ENCODE results near the gene OR2S2. TPM values are rescaled to one million over a fixed set of nuclear protein-coding genes. Genes with fewer than 3 reads are reported as not detected.

The OR2S2 gene
- total RNA-seq, 1 donor from 2014 or later, result not detected

DNA sequence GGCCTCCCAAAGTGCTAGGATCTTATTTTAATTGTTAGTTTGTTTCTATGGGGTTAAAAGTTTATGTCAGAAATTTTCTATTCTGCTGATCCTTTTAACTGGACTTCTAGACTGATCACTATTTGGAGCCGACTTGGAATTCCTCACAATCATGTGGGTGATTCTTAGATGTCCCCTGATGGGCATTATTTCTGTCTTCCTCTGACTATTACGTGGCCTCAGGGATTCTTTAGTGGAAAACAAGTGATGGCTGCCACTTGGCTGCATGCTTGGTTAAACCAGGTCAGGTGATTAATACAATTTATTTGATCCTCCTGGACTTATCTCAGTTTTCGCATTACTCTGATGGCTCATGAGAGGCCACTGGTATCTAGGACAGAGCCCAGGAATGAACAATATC, 32.2 kb upstream of the OR2S2 start:
- Histone ChIP-seq H3K27ac (no peak overlapping the region), H3K4me1 (no peaks in the 10 kb centered on the region), H3K4me3 (no peak overlapping the region), H3K9me3 (no peaks in the 10 kb centered on the region), H3K36me3 (no peaks in the 10 kb centered on the region), H3K27me3 (no peaks in the 10 kb centered on the region)
- TF ChIP-seq, protein P1, sequence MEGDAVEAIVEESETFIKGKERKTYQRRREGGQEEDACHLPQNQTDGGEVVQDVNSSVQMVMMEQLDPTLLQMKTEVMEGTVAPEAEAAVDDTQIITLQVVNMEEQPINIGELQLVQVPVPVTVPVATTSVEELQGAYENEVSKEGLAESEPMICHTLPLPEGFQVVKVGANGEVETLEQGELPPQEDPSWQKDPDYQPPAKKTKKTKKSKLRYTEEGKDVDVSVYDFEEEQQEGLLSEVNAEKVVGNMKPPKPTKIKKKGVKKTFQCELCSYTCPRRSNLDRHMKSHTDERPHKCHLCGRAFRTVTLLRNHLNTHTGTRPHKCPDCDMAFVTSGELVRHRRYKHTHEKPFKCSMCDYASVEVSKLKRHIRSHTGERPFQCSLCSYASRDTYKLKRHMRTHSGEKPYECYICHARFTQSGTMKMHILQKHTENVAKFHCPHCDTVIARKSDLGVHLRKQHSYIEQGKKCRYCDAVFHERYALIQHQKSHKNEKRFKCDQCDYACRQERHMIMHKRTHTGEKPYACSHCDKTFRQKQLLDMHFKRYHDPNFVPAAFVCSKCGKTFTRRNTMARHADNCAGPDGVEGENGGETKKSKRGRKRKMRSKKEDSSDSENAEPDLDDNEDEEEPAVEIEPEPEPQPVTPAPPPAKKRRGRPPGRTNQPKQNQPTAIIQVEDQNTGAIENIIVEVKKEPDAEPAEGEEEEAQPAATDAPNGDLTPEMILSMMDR (IDR thresholded peaks at IDR 0.05), result no peak
- TF ChIP-seq POLR2A (IDR thresholded peaks at IDR 0.05), result no peak
- no peak for TF ChIP-seq POLR2AphosphoS5 (IDR thresholded peaks at IDR 0.05; ENCODE audit: insufficient read depth in 1 of 2, low read depth in 1 of 2)
- no peak for DNase-seq (ENCODE audit: extremely low spot score in 2 of 2)
- intact Hi-C loops (cut with DNase I), result no loop called here

- TF ChIP-seq POLR2A (IDR thresholded peaks at IDR 0.05), result no peak
- Histone ChIP-seq H3K27me3 (no peaks in the 10 kb centered on the region), H3K4me1 (no peaks in the 10 kb centered on the region), H3K27ac (no peak overlapping the region), H3K4me3 (no peak overlapping the region), H3K9me3 (no peaks in the 10 kb centered on the region), H3K36me3 (no peaks in the 10 kb centered on the region)
- no peak for DNase-seq (ENCODE audit: extremely low spot score in 2 of 2)
- intact Hi-C loops (cut with DNase I), result no loop called here
These were observed 26.1 kb upstream of the OR2S2 start for GRCh38 chr9:35984021-35984420.

DNA sequence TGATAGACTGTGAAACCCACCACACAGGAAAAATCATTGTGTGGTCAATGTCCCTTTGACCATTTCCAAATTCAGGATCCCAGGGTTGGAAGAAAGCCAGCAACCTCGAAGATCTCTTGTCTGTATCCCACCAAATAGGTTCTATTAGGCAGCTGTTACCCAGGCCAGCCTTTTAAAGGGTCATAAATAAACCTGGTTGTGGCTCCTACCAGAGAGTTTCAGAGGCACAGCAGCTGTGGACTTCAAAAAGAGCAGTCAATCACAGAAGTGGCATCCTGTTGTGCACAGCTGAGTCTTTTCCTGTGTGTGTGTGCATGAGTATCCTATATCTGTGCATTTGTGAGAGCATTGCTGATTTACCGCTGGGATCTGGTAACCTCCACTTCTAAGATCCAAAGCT, 23.7 kb upstream of the OR2S2 start:
- no peaks in the 10 kb centered on the region for H3K9me3 ChIP-seq
- TF ChIP-seq, protein P1 (IDR thresholded peaks at IDR 0.05), result no peak
- no peak for TF ChIP-seq POLR2AphosphoS5 (IDR thresholded peaks at IDR 0.05; ENCODE audit: insufficient read depth in 1 of 2, low read depth in 1 of 2)
- no peak for TF ChIP-seq POLR2A (IDR thresholded peaks at IDR 0.05)
- no peaks in the 10 kb centered on the region for H3K27me3 ChIP-seq
- no peak for DNase-seq (ENCODE audit: extremely low spot score in 2 of 2)
- no peak overlapping the region for H3K27ac ChIP-seq
- H3K36me3 ChIP-seq, result no peaks in the 10 kb centered on the region
- H3K4me1 ChIP-seq, result no peaks in the 10 kb centered on the region
- no peak overlapping the region for H3K4me3 ChIP-seq
- intact Hi-C loops (cut with DNase I), result no loop called here

- Histone ChIP-seq H3K9me3 (no peaks in the 10 kb centered on the region), H3K4me1 (no peaks in the 10 kb centered on the region), H3K27me3 (no peaks in the 10 kb centered on the region), H3K27ac (no peak overlapping the region), H3K4me3 (no peak overlapping the region), H3K36me3 (no peaks in the 10 kb centered on the region)
- DNase-seq (ENCODE audit: extremely low spot score in 2 of 2), result no peak
- intact Hi-C loops (cut with DNase I), result no loop called here
- TF ChIP-seq POLR2AphosphoS5 (IDR thresholded peaks at IDR 0.05; ENCODE audit: insufficient read depth in 1 of 2, low read depth in 1 of 2) (no peak), POLR2A (IDR thresholded peaks at IDR 0.05) (no peak)
- TF ChIP-seq, protein P1 (IDR thresholded peaks at IDR 0.05), result no peak
These were observed 22.5 kb upstream of the OR2S2 start for GRCh38 chr9:35980289-35981011.

GRCh38 chr9:35978792-35979191, 20.8 kb upstream of the OR2S2 start:
- no peak for DNase-seq (ENCODE audit: extremely low spot score in 2 of 2)
- Histone ChIP-seq H3K9me3 (no peaks in the 10 kb centered on the region), H3K4me3 (no peak overlapping the region), H3K27me3 (no peaks in the 10 kb centered on the region), H3K4me1 (no peaks in the 10 kb centered on the region), H3K36me3 (no peaks in the 10 kb centered on the region), H3K27ac (no peak overlapping the region)
- intact Hi-C loops (cut with DNase I), result no loop called here
- no peak for TF ChIP-seq POLR2AphosphoS5 (IDR thresholded peaks at IDR 0.05; ENCODE audit: insufficient read depth in 1 of 2, low read depth in 1 of 2)
- TF ChIP-seq, protein P1 (IDR thresholded peaks at IDR 0.05), result no peak
- TF ChIP-seq POLR2A (IDR thresholded peaks at IDR 0.05), result no peak

Data from vagina (tissue), 2 donors.